Measurements from ENCODE around the gene BCO1. TPM values are rescaled to one million over a fixed set of nuclear protein-coding genes. Genes with fewer than 3 reads are reported as not detected.

BCO1 gene
- total RNA-seq, 1 donor from 2014 or later = not detected

DNA sequence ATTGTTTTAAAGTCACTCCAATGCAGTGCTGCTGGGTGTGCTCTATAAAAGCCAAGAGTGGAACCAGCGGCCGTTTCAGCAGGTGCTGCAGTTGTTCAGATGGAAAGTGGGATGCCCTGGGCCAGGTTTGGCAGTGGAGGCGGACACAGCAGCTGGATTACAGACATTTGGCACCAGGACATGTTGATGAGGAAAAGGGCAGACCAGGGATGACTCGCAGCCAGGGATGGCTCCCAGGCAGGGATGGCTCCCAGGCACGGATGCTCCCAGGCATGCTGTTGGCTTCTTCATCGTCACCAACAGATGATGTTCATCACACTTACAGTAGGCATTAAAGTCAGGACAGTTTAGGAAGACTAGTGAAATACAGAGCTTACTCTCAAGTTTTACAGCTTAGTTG is 86.3 kb downstream of the BCO1 start:
- CTCF ChIA-PET = no interaction called here
- H3K9me3 Mint-ChIP-seq = no peaks in the 10 kb centered on the region
- no peak overlapping the region for H3K4me3 Mint-ChIP-seq
- POLR2A ChIA-PET = no interaction called here
- DNase-seq = no peak
- TF ChIP-seq, protein P1, sequence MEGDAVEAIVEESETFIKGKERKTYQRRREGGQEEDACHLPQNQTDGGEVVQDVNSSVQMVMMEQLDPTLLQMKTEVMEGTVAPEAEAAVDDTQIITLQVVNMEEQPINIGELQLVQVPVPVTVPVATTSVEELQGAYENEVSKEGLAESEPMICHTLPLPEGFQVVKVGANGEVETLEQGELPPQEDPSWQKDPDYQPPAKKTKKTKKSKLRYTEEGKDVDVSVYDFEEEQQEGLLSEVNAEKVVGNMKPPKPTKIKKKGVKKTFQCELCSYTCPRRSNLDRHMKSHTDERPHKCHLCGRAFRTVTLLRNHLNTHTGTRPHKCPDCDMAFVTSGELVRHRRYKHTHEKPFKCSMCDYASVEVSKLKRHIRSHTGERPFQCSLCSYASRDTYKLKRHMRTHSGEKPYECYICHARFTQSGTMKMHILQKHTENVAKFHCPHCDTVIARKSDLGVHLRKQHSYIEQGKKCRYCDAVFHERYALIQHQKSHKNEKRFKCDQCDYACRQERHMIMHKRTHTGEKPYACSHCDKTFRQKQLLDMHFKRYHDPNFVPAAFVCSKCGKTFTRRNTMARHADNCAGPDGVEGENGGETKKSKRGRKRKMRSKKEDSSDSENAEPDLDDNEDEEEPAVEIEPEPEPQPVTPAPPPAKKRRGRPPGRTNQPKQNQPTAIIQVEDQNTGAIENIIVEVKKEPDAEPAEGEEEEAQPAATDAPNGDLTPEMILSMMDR (IDR thresholded peaks at IDR 0.05) = no peak
- H3K27ac Mint-ChIP-seq = no peak overlapping the region
- no peaks in the 10 kb centered on the region for H3K4me1 Mint-ChIP-seq
- H3K27me3 Mint-ChIP-seq = no peaks in the 10 kb centered on the region
- intact Hi-C loops (cut with micrococcal nuclease) = no loop called here
- H3K36me3 Mint-ChIP-seq (ENCODE audit: low read depth) = no peaks in the 10 kb centered on the region
- no peak for ATAC-seq (ENCODE audit: low read depth)

- H3K27ac Mint-ChIP-seq = no peak overlapping the region
- H3K4me3 Mint-ChIP-seq = no peak overlapping the region
- ChIA-PET POLR2A (interaction anchor here (0.6 kb wide), 1 partner anchor 355 kb away, joined by 3 read pairs; no protein-coding TSS in a partner anchor), CTCF (interaction anchor here (0.5 kb wide), 1 partner anchor 21 kb away, joined by 3 read pairs; no protein-coding TSS in a partner anchor)
- TF ChIP-seq, protein P1 (IDR thresholded peaks at IDR 0.05) = no peak
- no peak for ATAC-seq (ENCODE audit: low read depth)
- H3K4me1 Mint-ChIP-seq = no peaks in the 10 kb centered on the region
- intact Hi-C loops (cut with micrococcal nuclease) = no loop called here
- no peaks in the 10 kb centered on the region for H3K9me3 Mint-ChIP-seq
- H3K27me3 Mint-ChIP-seq = no peaks in the 10 kb centered on the region
- no peaks in the 10 kb centered on the region for H3K36me3 Mint-ChIP-seq (ENCODE audit: low read depth)
- DNase-seq = no peak
Observed at GRCh38 chr16:81327011-81327410, 88.5 kb downstream of the BCO1 start.

DNA sequence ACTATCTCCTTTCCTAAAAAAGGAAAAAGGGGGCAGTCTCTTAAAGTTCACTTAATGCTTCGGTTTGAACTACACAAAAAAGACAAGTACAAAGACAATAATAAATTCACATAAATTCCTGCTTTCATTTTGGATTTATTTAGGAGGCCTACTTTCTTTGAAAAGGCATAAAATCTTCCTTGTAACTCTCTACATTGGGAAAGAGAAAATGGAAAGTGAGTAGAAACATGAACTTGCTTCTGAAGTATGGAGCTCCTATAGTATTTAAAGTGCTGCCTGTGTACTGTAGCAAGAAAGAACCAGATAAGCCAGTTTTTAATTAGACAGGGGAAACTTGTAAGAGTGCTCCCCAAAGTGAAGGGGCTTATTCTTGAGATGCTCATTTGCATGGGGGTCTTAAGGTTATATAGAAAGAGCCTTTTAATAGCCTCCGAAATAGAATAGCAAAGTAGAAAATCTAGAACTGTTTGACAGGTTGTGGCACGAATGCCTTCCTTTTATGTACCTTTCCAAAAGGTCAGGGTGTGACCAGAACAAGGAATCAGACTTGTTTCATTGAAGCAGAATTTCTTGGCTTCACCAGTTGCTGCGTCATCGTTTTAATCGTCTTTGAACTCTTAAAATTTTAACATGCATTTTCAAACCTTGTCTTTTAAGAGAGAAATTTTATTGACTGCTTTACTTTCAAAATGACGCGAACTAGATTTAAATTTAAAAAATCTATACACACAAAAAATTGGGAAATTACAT is 89.1 kb downstream of the BCO1 start:
- intact Hi-C loops (cut with micrococcal nuclease) = no loop called here
- CTCF ChIA-PET = no interaction called here
- TF ChIP-seq, protein P1 (IDR thresholded peaks at IDR 0.05) = no peak
- H3K9me3 Mint-ChIP-seq = no peaks in the 10 kb centered on the region
- POLR2A ChIA-PET = no interaction called here
- H3K4me3 Mint-ChIP-seq = no peak overlapping the region
- H3K27ac Mint-ChIP-seq = no peak overlapping the region
- no peak for ATAC-seq (ENCODE audit: low read depth)
- H3K4me1 Mint-ChIP-seq = no peaks in the 10 kb centered on the region
- DNase-seq = no peak
- H3K36me3 Mint-ChIP-seq (ENCODE audit: low read depth) = no peaks in the 10 kb centered on the region
- H3K27me3 Mint-ChIP-seq = no peaks in the 10 kb centered on the region

- H3K9me3 Mint-ChIP-seq = no peaks in the 10 kb centered on the region
- DNase-seq (no peak), ATAC-seq (ENCODE audit: low read depth) (no peak)
- intact Hi-C loops (cut with micrococcal nuclease) = no loop called here
- H3K27ac Mint-ChIP-seq = no peak overlapping the region
- no peaks in the 10 kb centered on the region for H3K27me3 Mint-ChIP-seq
- ChIA-PET CTCF (no interaction called here), POLR2A (no interaction called here)
- no peaks in the 10 kb centered on the region for H3K36me3 Mint-ChIP-seq (ENCODE audit: low read depth)
- H3K4me3 Mint-ChIP-seq = no peak overlapping the region
- TF ChIP-seq, protein P1 (IDR thresholded peaks at IDR 0.05) = no peak
- H3K4me1 Mint-ChIP-seq = no peaks in the 10 kb centered on the region
Observed at GRCh38 chr16:81329947-81330346, 91.5 kb downstream of the BCO1 start.

- no peak overlapping the region for H3K27ac Mint-ChIP-seq
- no peaks in the 10 kb centered on the region for H3K27me3 Mint-ChIP-seq
- H3K36me3 Mint-ChIP-seq (ENCODE audit: low read depth) = no peaks in the 10 kb centered on the region
- TF ChIP-seq, protein P1 (IDR thresholded peaks at IDR 0.05) = no peak
- ChIA-PET CTCF (no interaction called here), POLR2A (no interaction called here)
- ATAC-seq (ENCODE audit: low read depth) (no peak), DNase-seq (no peak)
- H3K9me3 Mint-ChIP-seq = no peaks in the 10 kb centered on the region
- no peaks in the 10 kb centered on the region for H3K4me1 Mint-ChIP-seq
- intact Hi-C loops (cut with micrococcal nuclease) = no loop called here
- H3K4me3 Mint-ChIP-seq = no peak overlapping the region
Observed at GRCh38 chr16:81333356-81333755, 94.9 kb downstream of the BCO1 start.

Data from activated B cell treated with CpG ODN at 0.5 μM for 24 hours (primary cell).